GOT3 (cell line): ENCODE results near the gene OR1G1.
"Not testable (repeated sequence)": the region's sequence is repeated elsewhere in the genome, so short reads cannot be mapped to it uniquely, and the experiment has no call there.

Experiments
- DNase-seq: peaks from one replicate; lab custom pipeline; 2025; ENCODE audit warnings: mixed read lengths; lab: John Stamatoyannopoulos, UW

OR1G1 gene

DNA sequence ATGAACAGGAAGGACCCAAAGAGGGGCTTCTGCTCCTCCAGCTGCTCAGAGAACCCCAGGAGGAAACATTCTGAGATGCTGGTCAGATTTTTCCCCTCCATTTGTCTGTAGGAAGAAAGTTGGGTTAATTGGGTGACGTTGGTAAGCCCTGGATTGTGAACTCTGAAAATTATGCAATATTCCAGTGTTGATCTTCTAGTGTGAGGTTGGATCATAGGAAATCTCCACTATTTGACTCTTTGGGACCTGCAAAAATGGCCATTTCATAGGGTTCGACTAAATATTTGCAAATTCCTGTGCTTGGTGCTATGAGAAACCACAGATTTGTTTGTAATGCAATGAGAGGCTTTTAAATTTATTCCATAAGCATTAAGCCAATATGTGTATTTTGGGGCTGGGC lies at the start of gene OR1G1:
Gene OR1G1, minus strand, starts transcription at position 101 of the 400 bp plus-strand sequence. Its CDS starts 0 bp downstream, at position 101.
- DNase-seq = no peak

DNA sequence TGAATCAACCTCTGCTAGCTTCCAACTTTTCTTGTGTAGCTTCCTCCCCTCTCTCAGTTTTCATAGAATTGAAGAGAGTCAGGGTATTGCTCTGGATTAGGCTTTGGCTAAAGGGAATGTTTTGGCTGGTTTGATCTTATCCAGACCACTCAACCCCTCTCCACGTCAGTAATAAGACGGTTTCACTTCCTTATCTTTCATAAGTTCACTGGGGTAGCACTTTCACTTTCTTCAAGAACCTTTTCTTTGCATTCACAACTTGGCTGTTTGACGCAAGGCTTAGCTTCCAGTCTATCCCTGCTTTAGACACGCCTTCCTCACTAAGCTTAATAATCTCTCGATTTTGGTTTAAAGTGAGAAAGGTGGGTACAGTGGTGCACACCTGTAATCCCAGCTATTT lies 40.2 kb upstream of the OR1G1 start:
- no peak for DNase-seq

DNA sequence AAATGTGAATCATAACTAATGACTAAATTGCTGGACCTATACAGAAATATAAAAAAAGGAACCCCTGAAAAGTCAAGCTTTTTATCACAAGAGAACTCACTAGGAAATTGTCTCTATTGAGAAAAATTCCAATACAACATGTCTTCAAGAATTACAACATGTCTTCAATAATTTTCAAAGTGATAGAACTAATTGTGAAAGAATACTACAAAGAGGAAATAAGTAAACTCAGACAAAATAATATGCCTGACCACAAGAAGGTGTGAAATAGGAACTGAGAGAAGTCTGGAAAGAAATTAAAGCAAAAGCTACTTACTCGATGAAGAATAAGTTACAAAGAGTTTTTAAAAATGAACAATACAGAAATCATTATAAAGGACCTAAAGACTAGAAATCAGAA lies 29.9 kb upstream of the OR1G1 start:
- DNase-seq = no peak

DNA sequence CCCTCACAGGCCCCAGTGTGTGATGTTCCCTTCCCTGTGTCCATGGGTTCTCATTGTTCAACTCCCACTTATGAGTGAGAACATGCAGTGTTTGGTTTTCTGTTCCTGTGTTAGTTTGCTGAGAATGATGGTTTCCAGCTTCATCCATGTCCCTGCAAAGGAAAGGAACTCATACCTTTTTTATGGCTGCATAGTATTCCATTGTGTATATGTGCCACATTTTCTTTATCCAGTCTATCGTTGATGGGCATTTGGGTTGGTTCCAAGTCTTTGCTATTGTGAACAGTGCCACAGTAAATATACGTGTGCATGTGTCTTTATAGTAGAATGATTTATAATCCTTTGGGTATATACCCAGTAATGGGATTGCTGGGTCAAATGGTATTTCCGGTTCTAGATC lies 10.1 kb upstream of the OR1G1 start:
- DNase-seq = not testable (repeated sequence)

DNA sequence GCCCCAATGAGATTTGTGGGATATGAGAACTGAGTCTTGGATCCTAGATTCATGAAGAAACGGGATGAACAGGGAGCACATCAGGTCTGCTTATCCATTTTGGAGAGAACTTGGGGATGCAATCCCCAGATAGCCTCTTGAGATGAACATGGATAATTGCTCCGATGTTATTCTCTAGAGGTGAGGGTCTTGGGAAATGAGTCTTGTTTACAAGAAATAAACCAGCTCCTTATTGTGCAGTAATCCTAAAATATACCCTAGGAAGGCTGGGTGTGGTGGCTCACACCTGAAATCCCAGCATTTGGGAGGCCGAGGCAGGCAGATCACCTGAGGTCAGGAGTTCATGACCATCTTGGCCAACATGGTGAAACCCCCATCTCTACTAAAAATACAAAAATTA lies 23.0 kb downstream of the OR1G1 start, which contains the start of gene OR1D2:
Gene OR1D2, minus strand, starts transcription at position 101 of the 400 bp plus-strand sequence. CDS start 11,426 bp downstream, outside the sequence.
- no peak for DNase-seq
